ENCODE data around the gene IFT88.

IFT88 gene, protein sequence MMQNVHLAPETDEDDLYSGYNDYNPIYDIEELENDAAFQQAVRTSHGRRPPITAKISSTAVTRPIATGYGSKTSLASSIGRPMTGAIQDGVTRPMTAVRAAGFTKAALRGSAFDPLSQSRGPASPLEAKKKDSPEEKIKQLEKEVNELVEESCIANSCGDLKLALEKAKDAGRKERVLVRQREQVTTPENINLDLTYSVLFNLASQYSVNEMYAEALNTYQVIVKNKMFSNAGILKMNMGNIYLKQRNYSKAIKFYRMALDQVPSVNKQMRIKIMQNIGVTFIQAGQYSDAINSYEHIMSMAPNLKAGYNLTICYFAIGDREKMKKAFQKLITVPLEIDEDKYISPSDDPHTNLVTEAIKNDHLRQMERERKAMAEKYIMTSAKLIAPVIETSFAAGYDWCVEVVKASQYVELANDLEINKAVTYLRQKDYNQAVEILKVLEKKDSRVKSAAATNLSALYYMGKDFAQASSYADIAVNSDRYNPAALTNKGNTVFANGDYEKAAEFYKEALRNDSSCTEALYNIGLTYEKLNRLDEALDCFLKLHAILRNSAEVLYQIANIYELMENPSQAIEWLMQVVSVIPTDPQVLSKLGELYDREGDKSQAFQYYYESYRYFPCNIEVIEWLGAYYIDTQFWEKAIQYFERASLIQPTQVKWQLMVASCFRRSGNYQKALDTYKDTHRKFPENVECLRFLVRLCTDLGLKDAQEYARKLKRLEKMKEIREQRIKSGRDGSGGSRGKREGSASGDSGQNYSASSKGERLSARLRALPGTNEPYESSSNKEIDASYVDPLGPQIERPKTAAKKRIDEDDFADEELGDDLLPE

DNA sequence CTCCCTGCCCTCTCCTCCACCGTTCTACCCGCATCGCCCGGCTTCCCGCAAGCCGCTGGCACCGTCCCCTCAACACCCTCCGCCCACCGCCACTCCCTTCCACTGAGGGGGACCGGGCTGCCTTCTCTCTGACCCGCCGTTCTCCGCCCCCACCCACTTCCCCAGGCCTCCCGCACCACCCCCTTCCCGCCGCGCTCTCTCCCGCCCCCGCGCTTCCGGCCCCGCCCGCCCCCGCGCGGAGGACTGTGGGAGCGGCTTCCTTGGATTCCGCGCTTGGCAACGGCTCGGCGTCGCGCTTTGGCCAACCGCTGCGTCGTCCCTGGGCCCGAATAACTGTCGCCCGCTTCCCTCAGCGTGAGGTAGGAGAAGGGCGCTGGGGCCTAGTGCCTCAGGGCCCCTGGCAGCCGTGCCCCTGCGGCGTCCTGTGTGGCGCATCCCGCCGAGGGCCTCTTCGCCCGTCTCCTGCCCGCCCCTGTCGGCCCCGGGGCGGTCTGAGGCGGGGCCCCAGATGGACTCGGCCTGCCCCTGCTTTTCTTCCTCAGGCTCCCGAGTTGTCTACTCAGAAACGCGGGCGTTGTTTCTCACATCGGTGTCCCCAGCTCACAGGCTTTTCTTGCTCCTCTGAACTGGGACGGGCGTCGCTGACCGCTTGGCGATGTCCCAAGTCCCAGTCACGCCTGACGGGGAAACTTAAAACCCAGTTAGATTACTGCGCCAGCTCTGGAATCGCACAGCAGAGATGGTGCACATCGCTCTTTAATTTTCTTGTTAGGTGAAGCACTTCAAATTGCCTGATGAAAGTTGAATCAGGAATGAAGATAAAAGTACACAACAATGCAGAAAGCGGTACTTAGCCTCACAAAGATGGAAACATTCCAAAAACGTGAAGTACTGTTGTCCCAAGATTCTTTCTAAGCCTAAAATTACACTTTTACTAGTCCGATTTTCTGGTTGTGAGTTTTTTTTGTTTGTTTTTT, at the start of gene IFT88:
Gene IFT88 (plus strand): TSS at position 260 of the 977 bp plus-strand sequence. CDS start 7,229 bp downstream, outside the sequence.
- in situ Hi-C loops (cut with MboI; ENCODE audit: low sequenced_read_pairs, unreplicated experiment): no loop called here
- DNase-seq (ENCODE audit: low spot score): peak; percentile 92
- TF ChIP-seq, protein P1, sequence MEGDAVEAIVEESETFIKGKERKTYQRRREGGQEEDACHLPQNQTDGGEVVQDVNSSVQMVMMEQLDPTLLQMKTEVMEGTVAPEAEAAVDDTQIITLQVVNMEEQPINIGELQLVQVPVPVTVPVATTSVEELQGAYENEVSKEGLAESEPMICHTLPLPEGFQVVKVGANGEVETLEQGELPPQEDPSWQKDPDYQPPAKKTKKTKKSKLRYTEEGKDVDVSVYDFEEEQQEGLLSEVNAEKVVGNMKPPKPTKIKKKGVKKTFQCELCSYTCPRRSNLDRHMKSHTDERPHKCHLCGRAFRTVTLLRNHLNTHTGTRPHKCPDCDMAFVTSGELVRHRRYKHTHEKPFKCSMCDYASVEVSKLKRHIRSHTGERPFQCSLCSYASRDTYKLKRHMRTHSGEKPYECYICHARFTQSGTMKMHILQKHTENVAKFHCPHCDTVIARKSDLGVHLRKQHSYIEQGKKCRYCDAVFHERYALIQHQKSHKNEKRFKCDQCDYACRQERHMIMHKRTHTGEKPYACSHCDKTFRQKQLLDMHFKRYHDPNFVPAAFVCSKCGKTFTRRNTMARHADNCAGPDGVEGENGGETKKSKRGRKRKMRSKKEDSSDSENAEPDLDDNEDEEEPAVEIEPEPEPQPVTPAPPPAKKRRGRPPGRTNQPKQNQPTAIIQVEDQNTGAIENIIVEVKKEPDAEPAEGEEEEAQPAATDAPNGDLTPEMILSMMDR (IDR thresholded peaks at IDR 0.05; ENCODE audit: borderline replicate concordance, control extremely low read depth, extremely low read depth, insufficient read depth, missing control alignments): no peak

DNA sequence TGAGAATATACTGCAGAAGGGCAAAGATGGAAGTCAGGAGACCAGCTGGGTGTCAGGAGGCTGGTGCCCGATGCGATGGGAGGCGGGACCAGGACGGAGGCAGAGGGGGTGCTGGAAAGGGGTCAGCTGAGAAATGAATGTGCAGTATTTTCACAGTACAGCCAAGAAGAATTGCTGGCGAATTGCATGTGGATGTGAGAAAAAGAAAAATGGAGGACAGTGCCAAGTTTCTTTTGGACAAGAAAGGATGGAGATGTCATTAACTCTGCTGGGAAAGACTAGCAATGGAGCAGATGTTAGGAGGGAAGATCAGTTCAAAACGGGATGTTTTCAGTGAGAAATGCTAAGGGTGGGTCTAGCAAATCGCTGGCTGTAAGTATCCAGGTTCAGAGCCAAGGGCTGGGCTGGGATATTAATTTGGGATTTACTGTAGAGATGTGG, 48.3 kb upstream of the IFT88 start:
- in situ Hi-C loops (cut with MboI; ENCODE audit: low sequenced_read_pairs, unreplicated experiment): no loop called here
- DNase-seq (ENCODE audit: low spot score): no peak
- TF ChIP-seq, protein P1 (IDR thresholded peaks at IDR 0.05; ENCODE audit: borderline replicate concordance, control extremely low read depth, extremely low read depth, insufficient read depth, missing control alignments): no peak

DNA sequence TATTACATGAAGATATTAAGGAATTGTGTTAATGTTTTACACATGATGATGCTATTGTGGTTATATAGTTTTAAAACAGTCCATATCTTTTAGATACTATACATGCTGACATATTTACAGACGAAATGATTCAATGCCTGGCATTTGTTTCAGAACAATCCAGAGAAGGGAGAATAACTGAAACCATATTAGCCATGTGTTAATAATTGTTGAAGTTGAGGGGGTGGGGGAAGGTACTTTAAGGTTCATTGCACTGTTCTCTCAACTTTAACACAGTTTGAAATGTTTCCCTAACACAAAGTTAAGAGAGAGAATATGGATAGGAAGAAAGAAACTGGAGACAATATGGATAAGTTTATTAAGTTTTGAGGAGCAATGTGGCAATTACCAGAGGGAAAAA, 47.1 kb upstream of the IFT88 start:
- in situ Hi-C loops (cut with MboI; ENCODE audit: low sequenced_read_pairs, unreplicated experiment): no loop called here
- no peak for DNase-seq (ENCODE audit: low spot score)
- TF ChIP-seq, protein P1 (IDR thresholded peaks at IDR 0.05; ENCODE audit: borderline replicate concordance, control extremely low read depth, extremely low read depth, insufficient read depth, missing control alignments): no peak

DNA sequence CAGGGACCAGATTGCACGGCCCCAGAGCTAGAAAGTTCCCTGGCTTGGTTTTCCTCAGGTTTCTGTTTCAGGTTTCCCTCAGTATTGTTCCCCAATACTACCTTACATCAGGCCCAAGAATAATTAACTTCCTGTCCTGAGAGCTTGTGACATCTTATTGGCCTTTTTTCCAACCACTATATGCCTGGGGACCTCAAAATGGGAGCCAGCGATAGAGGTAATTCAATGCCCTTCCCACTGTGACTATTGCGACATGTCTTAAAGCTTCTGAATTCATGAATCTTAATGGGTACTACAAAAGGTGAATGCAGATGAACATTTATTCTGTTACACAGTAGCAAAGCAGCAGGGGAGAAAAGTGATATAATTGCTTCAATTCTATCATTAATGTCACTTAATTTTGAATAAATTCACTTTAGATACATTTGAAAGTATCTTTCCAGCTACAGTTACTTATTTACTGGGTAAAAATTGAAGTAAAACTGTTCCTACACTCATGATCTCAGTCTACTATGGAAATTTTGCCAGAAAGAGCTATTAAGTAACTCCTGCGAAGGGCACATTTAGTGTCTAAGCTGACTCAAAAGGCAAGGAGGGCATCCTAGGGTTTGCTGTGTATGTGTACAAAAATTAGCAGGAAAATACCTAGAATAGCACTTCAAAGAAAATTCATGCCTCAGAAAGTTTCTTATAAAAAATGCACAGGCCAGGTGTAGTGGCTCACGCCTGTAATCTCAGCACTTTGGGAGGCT, 45.4 kb upstream of the IFT88 start:
- in situ Hi-C loops (cut with MboI; ENCODE audit: low sequenced_read_pairs, unreplicated experiment): no loop called here
- TF ChIP-seq, protein P1 (IDR thresholded peaks at IDR 0.05; ENCODE audit: borderline replicate concordance, control extremely low read depth, extremely low read depth, insufficient read depth, missing control alignments): no peak
- DNase-seq (ENCODE audit: low spot score): no peak

DNA sequence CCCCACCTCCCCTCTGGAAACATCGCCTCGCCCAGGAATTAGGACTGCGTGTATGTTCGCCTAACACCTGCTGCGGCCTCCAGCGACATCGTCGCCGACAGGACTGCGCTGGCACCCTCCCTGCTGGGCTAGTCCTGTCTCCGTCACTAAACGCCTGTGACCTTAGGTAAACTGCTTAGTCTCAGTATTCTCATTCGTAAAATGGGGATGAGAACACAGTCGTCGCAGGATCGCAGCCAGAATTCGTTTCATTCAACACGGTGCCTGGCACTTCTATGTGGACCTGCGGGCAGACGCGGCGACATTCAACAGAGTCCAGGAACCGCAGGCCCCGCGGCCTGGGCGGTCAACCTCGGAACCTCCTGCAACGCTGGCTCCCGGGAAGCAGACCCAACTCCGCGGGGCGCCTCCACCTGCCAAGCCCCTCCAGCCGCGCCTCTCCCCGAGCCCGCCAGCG, 41.8 kb upstream of the IFT88 start:
- in situ Hi-C loops (cut with MboI; ENCODE audit: low sequenced_read_pairs, unreplicated experiment): no loop called here
- no peak for DNase-seq (ENCODE audit: low spot score)
- TF ChIP-seq, protein P1 (IDR thresholded peaks at IDR 0.05; ENCODE audit: borderline replicate concordance, control extremely low read depth, extremely low read depth, insufficient read depth, missing control alignments): no peak

Measured in GM13976 (cell line).